HG03342 (cell line): ENCODE data around the gene STAG3.
A peak's percentile ranks its signal among the peaks of the same experiment; 100 is the strongest.
"Not testable (repeated sequence)": the region's sequence is repeated elsewhere in the genome, so short reads cannot be mapped to it uniquely, and the experiment has no call there.

Source experiments
- ATAC-seq: cut with Tn5 transposase; IDR thresholded peaks from one replicate; pipeline ENCODE4 v1.9.1; 2021; ENCODE audit warnings: mild to moderate bottlenecking, moderate library complexity; ENCODE audit not compliant: unreplicated experiment

Gene STAG3

GRCh38 chr7:100177045-100178001 lies at the start of gene STAG3, which contains the start of gene GPC2:
STAG3 (plus strand) TSS chr7:100177918; CDS start chr7:100180557, 2,639 bp downstream.
GPC2 (minus strand) TSS chr7:100177381; CDS start chr7:100177199, 182 bp downstream.
- peak; percentile 84 for ATAC-seq

- no peak for ATAC-seq
Observed at GRCh38 chr7:100128637-100128963, 49.1 kb upstream of the STAG3 start.

- not testable (repeated sequence) for ATAC-seq
Observed at GRCh38 chr7:100130220-100130607, 47.5 kb upstream of the STAG3 start.

- ATAC-seq, result no peak
Observed at GRCh38 chr7:100130608-100131453, 46.9 kb upstream of the STAG3 start.

- no peak for ATAC-seq
Observed at GRCh38 chr7:100132126-100132525, 45.6 kb upstream of the STAG3 start.

- ATAC-seq, result peak; percentile 54
Observed at GRCh38 chr7:100132697-100133151, 45.0 kb upstream of the STAG3 start.

GRCh38 chr7:100137851-100138760 lies 39.6 kb upstream of the STAG3 start:
- no peak for ATAC-seq

GRCh38 chr7:100141555-100141949 lies 36.2 kb upstream of the STAG3 start:
- ATAC-seq, result no peak

GRCh38 chr7:100142461-100142860 lies 35.3 kb upstream of the STAG3 start:
- no peak for ATAC-seq

GRCh38 chr7:100146350-100146749 lies 31.4 kb upstream of the STAG3 start:
- not testable (repeated sequence) for ATAC-seq

- ATAC-seq, result no peak
Observed at GRCh38 chr7:100147278-100147677, 30.4 kb upstream of the STAG3 start.

GRCh38 chr7:100148225-100148558 lies 29.5 kb upstream of the STAG3 start:
- no peak for ATAC-seq

GRCh38 chr7:100148559-100149328 lies 29.0 kb upstream of the STAG3 start, which contains the start of gene LAMTOR4:
LAMTOR4 (plus strand) TSS chr7:100148918; CDS start chr7:100148973, 55 bp downstream.
- peak; percentile 96 for ATAC-seq

- ATAC-seq, result no peak
Observed at GRCh38 chr7:100152404-100152803, 25.3 kb upstream of the STAG3 start.

- ATAC-seq, result no peak
Observed at GRCh38 chr7:100152937-100153666, 24.6 kb upstream of the STAG3 start.

GRCh38 chr7:100153708-100154535 lies 23.8 kb upstream of the STAG3 start:
- no peak for ATAC-seq

- ATAC-seq, result no peak
Observed at GRCh38 chr7:100154651-100155491, 22.8 kb upstream of the STAG3 start.
